ENCODE results near the gene CLNS1A. TPM values are rescaled to one million over a fixed set of nuclear protein-coding genes. Genes with fewer than 3 reads are reported as not detected.

CLNS1A gene
- 142 and 146 TPM in 2 replicates for total RNA-seq
- long read RNA-seq, transcript CLNS1A-204 (7 exons, 2,993 nt) = major isoform, 350 of 368 reads
- long read RNA-seq, partial matches to known transcripts = 0 of 368 reads
- long read RNA-seq, other reads (novel, unspliced or antisense) = 14 of 368 reads

GRCh38 chr11:77637345-77638165 is at the start of gene CLNS1A:
Gene CLNS1A (minus strand): TSS chr11:77637794. CDS start chr11:77637714, 80 bp downstream.
- TF ChIP-seq CTCF (IDR thresholded peaks at IDR 0.05; ENCODE audit: unreplicated experiment) = peak; percentile 22
- peak; percentile 41 for DNase-seq (ENCODE audit: low spot score, unreplicated experiment)
- peaks cover 10% of the 10 kb centered on the region for H3K4me1 Mint-ChIP-seq (ENCODE audit: low read depth)

DNA sequence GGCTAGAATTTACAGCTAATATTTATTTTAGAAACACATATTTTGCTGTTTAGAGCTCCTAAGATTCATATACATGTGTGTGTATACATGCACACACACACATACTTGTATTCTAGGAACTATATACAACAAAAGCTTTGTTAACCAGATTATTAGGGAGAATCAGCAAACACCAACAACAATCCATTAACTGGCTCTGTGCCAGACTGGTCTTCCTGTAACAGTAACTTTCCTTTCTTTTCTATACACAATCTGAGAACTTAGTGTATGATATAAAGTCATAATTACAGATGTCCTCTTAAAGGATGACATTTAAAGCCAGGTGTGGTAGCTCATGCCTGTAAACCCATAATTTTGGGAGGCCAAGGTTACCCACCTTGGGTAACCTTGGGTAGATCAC is 49.5 kb upstream of the CLNS1A start:
- peaks cover 26% of the 10 kb centered on the region for H3K36me3 Mint-ChIP-seq (ENCODE audit: insufficient read depth)
- TF ChIP-seq CTCF (IDR thresholded peaks at IDR 0.05; ENCODE audit: unreplicated experiment) = no peak
- H3K27ac Mint-ChIP-seq = no peak overlapping the region
- no peaks in the 10 kb centered on the region for H3K4me1 Mint-ChIP-seq (ENCODE audit: low read depth)
- H3K9me3 Mint-ChIP-seq (ENCODE audit: low read depth) = no peaks in the 10 kb centered on the region
- no peaks in the 10 kb centered on the region for H3K27me3 Mint-ChIP-seq
- no peak for DNase-seq (ENCODE audit: low spot score, unreplicated experiment)
- no peak overlapping the region for H3K4me3 Mint-ChIP-seq (ENCODE audit: low read depth)

More at GRCh38 chr11:77637345-77638165, at the start of gene CLNS1A:
- peak within 1 kb of the TSS; percentile 94 for H3K4me3 Mint-ChIP-seq (ENCODE audit: low read depth)
- peak within 1 kb of the TSS; percentile 92 for H3K27ac Mint-ChIP-seq
- H3K27me3 Mint-ChIP-seq = no peaks in the 10 kb centered on the region
- peaks cover 3% of the 10 kb centered on the region for H3K9me3 Mint-ChIP-seq (ENCODE audit: low read depth)
- H3K36me3 Mint-ChIP-seq (ENCODE audit: insufficient read depth) = peaks cover 2% of the 10 kb centered on the region

DNA sequence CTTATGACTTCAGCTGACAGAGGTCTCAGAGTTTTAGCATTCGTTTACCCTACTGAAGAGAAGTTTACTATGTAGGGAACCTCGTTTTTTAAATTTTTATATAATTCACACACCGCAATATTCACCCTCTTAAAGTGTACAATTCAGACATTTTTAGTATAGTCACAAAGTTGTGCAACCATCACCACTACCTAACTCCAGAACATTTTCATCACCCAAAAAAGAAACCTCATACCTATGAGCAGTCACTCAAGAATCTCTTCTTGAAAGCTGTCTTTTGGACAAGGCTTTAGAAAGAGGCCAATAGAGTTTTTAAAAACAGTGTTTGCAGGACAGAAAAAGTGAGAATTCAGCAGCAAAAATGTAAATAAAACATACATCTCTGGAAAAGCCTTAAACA is 39.5 kb upstream of the CLNS1A start:
- Mint-ChIP-seq H3K4me1 (ENCODE audit: low read depth) (no peaks in the 10 kb centered on the region), H3K27me3 (no peaks in the 10 kb centered on the region), H3K27ac (no peak overlapping the region), H3K9me3 (ENCODE audit: low read depth) (no peaks in the 10 kb centered on the region), H3K36me3 (ENCODE audit: insufficient read depth) (peaks cover 44% of the 10 kb centered on the region), H3K4me3 (ENCODE audit: low read depth) (no peak overlapping the region)
- no peak for DNase-seq (ENCODE audit: low spot score, unreplicated experiment)
- TF ChIP-seq CTCF (IDR thresholded peaks at IDR 0.05; ENCODE audit: unreplicated experiment) = no peak

DNA sequence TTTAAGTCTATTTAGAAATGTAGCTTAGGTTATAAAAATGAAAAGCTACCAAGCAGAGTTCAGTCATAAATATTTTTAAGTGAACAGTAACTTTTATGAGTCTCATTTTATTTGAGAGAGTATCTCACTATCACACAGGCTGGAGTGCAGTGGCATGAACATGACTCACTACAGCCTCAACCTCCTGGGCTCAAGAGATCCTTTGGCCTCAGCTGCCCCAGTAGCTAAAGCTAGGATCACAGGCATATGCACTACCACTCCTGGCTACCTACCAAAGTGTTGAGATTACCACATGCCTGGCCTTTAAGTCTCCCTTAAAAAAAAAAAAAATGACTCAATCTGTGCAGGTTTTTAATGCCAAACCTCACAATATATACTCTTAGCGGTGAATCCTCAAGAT is 34.7 kb upstream of the CLNS1A start:
- TF ChIP-seq CTCF (IDR thresholded peaks at IDR 0.05; ENCODE audit: unreplicated experiment) = no peak
- H3K4me3 Mint-ChIP-seq (ENCODE audit: low read depth) = no peak overlapping the region
- peaks cover 3% of the 10 kb centered on the region for H3K4me1 Mint-ChIP-seq (ENCODE audit: low read depth)
- no peak for DNase-seq (ENCODE audit: low spot score, unreplicated experiment)
- peaks cover 55% of the 10 kb centered on the region for H3K36me3 Mint-ChIP-seq (ENCODE audit: insufficient read depth)
- no peaks in the 10 kb centered on the region for H3K9me3 Mint-ChIP-seq (ENCODE audit: low read depth)
- no peaks in the 10 kb centered on the region for H3K27me3 Mint-ChIP-seq
- no peak overlapping the region for H3K27ac Mint-ChIP-seq

DNA sequence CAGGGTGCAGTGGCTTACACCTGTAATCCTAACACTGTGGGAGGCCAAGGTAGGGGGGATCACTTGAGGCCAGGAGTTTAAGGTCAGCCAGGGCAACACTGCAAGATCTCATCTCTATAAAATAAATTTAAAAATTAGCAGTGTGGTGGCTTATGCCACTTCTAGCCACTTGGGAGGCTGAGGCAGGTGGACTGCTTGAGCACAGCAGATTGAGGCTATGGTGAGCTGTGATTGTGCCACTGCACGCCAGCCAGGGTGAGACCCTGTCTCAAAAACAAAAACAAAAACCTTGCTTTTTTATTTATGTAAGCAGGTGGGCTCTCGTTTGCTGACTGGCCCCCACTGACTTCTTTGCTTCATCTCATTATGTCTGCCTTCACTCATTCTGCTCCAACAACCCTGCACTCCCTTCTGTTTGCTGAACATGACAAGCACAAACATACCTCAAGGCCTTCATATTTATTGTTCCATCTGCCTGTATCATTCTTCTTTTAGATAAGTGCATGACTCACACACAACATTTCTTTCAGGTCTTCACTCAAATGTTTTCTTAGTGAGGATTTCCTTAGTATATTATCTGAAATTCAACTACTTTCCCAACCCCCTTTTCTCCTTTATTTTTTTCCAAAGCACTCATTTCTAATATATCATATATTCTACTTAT is 32.4 kb upstream of the CLNS1A start:
- Mint-ChIP-seq H3K9me3 (ENCODE audit: low read depth) (no peaks in the 10 kb centered on the region), H3K27ac (peak overlapping the region; percentile 67), H3K4me3 (ENCODE audit: low read depth) (no peak overlapping the region), H3K36me3 (ENCODE audit: insufficient read depth) (peaks cover 44% of the 10 kb centered on the region), H3K27me3 (no peaks in the 10 kb centered on the region), H3K4me1 (ENCODE audit: low read depth) (peaks cover 3% of the 10 kb centered on the region)
- TF ChIP-seq CTCF (IDR thresholded peaks at IDR 0.05; ENCODE audit: unreplicated experiment) = no peak
- DNase-seq (ENCODE audit: low spot score, unreplicated experiment) = no peak

Measured in progenitor cell of endocrine pancreas (in vitro differentiated cells).